ENCODE data around the gene NPC1L1. TPM values are rescaled to one million over a fixed set of nuclear protein-coding genes. Genes with fewer than 3 reads are reported as not detected.
A peak's percentile ranks its signal among the peaks of the same experiment; 100 is the strongest.
"Not testable (repeated sequence)": the region's sequence is repeated elsewhere in the genome, so short reads cannot be mapped to it uniquely, and the experiment has no call there.

Gene NPC1L1
- total RNA-seq, 4 donors from 2014 or later: 0.66 to 0.70 (median 0.67) TPM; not detected in 1

GRCh38 chr7:44566680-44567079 lies 25.6 kb upstream of the NPC1L1 start:
- H3K9me3 ChIP-seq: no peaks in the 10 kb centered on the region
- H3K27me3 ChIP-seq: no peaks in the 10 kb centered on the region
- H3K4me3 ChIP-seq: no peak overlapping the region
- no peak for DNase-seq
- H3K36me3 ChIP-seq: peaks cover 0 to 79% (median 0%) of the 10 kb centered on the region in 3 donors
- H3K4me1 ChIP-seq: peaks cover 0 to 5% (median 0%) of the 10 kb centered on the region in 4 donors
- TF ChIP-seq POLR2A (IDR thresholded peaks at IDR 0.05): no peak
- no peak for TF ChIP-seq CTCF (IDR thresholded peaks at IDR 0.05)
- H3K27ac ChIP-seq: no peak overlapping the region

- Histone ChIP-seq H3K4me3 (no peak overlapping the region), H3K4me1 (peaks cover 0 to 5% (median 0%) of the 10 kb centered on the region in 4 donors), H3K9me3 (no peaks in the 10 kb centered on the region), H3K36me3 (peaks cover 0 to 72% (median 0%) of the 10 kb centered on the region in 3 donors), H3K27me3 (no peaks in the 10 kb centered on the region), H3K27ac (no peak overlapping the region)
- no peak for TF ChIP-seq CTCF (IDR thresholded peaks at IDR 0.05)
- TF ChIP-seq POLR2A (IDR thresholded peaks at IDR 0.05): no peak
- no peak for DNase-seq
Observed at GRCh38 chr7:44565795-44566559, 24.8 kb upstream of the NPC1L1 start.

- no peak for TF ChIP-seq POLR2A (IDR thresholded peaks at IDR 0.05)
- TF ChIP-seq CTCF (IDR thresholded peaks at IDR 0.05): peak; percentile 82 to 97 (median 96)
- Histone ChIP-seq H3K4me3 (no peak overlapping the region), H3K36me3 (peaks cover 0 to 65% (median 0%) of the 10 kb centered on the region in 3 donors), H3K4me1 (peaks cover 0 to 5% (median 0%) of the 10 kb centered on the region in 4 donors), H3K9me3 (no peaks in the 10 kb centered on the region), H3K27ac (no peak overlapping the region), H3K27me3 (no peaks in the 10 kb centered on the region)
- peak; percentile 52 to 84 (median 83) for DNase-seq
Observed at GRCh38 chr7:44565097-44565794, 24.1 kb upstream of the NPC1L1 start.

GRCh38 chr7:44564606-44565005 lies 23.5 kb upstream of the NPC1L1 start:
- Histone ChIP-seq H3K36me3 (peaks cover 0 to 58% (median 0%) of the 10 kb centered on the region in 3 donors), H3K9me3 (no peaks in the 10 kb centered on the region), H3K4me3 (no peak overlapping the region), H3K27ac (no peak overlapping the region), H3K4me1 (peaks cover 0 to 5% (median 0%) of the 10 kb centered on the region in 4 donors), H3K27me3 (no peaks in the 10 kb centered on the region)
- DNase-seq: no peak
- TF ChIP-seq POLR2A (IDR thresholded peaks at IDR 0.05) (no peak), CTCF (IDR thresholded peaks at IDR 0.05) (no peak)

- no peak overlapping the region for H3K4me3 ChIP-seq
- peak in 2 of 3 donors; percentile 37 to 42 for DNase-seq
- H3K27me3 ChIP-seq: no peaks in the 10 kb centered on the region
- H3K27ac ChIP-seq: peak overlapping the region in 1 of 4 donors; percentile 63
- H3K9me3 ChIP-seq: no peaks in the 10 kb centered on the region
- TF ChIP-seq CTCF (IDR thresholded peaks at IDR 0.05) (no peak), POLR2A (IDR thresholded peaks at IDR 0.05) (no peak)
- peaks cover 0 to 5% (median 0%) of the 10 kb centered on the region in 4 donors for H3K4me1 ChIP-seq
- peaks cover 0 to 45% (median 0%) of the 10 kb centered on the region in 3 donors for H3K36me3 ChIP-seq
Observed at GRCh38 chr7:44563171-44563679, 22.1 kb upstream of the NPC1L1 start.

- not testable (repeated sequence) for H3K4me1 ChIP-seq, H3K4me3 ChIP-seq, H3K9me3 ChIP-seq, DNase-seq, H3K27me3 ChIP-seq
- H3K27ac ChIP-seq: peak overlapping the region in 1 of 4 donors; percentile 63
- H3K36me3 ChIP-seq: peaks cover 0 to 38% (median 0%) of the 10 kb centered on the region in 3 donors
Observed at GRCh38 chr7:44562622-44562962, 21.5 kb upstream of the NPC1L1 start.
